ENCODE results near the gene HDAC4.

DNA sequence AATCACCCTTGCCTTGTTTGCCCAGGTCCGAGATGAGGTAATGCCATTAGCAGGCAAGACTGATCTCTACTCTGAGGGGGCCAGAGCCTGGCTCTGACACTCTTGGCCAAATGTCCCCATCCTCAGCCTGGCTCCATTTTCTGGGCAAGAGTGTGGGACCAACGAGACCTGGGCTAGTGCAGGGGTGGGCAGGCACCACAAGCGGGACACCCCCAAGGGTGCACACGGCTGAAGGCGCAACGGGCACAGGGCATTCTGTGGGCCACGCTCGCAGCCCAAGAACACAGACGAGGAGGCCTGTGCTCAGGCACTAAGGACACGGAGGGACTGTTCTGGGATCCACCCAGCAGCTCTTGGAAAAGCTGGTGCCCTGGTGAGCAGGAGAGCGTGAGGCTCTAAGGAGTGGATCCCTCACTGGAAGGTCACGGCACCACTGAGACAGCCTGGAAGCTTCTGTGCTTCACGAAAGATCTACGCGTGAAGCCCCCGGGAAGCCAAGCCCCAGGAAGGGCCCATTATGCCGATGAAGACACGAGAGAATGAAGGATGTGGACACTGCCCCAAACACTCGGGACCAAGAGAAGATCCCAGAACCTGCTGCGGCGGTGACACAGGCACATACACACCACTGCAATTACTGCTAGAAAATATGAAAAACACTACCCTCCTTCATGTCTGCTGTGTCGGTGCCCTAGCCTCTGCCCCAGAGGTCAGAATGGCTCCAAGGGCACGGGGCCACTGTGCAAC, 138.2 kb downstream of the HDAC4 start:
- TF ChIP-seq, protein P1, sequence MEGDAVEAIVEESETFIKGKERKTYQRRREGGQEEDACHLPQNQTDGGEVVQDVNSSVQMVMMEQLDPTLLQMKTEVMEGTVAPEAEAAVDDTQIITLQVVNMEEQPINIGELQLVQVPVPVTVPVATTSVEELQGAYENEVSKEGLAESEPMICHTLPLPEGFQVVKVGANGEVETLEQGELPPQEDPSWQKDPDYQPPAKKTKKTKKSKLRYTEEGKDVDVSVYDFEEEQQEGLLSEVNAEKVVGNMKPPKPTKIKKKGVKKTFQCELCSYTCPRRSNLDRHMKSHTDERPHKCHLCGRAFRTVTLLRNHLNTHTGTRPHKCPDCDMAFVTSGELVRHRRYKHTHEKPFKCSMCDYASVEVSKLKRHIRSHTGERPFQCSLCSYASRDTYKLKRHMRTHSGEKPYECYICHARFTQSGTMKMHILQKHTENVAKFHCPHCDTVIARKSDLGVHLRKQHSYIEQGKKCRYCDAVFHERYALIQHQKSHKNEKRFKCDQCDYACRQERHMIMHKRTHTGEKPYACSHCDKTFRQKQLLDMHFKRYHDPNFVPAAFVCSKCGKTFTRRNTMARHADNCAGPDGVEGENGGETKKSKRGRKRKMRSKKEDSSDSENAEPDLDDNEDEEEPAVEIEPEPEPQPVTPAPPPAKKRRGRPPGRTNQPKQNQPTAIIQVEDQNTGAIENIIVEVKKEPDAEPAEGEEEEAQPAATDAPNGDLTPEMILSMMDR (IDR thresholded peaks at IDR 0.05) = no peak
- TF ChIP-seq POLR2A (IDR thresholded peaks at IDR 0.05) = no peak
